HCT116 (cell line): Measurements from ENCODE around the gene EEA1.

Source experiments
- CEBPB ChIP-seq: IDR thresholded peaks from 2 replicates; pipeline ENCODE4 v1.6.1; 2012; ENCODE audit warnings: low read depth
- EZH2 ChIP-seq: fragments of 200-600 bp; sonication (generic); IDR thresholded peaks from 2 replicates; pipeline ENCODE4 v1.6.1; 2017; ENCODE audit warnings: antibody characterized with exemption, mixed run types
- EZH2phosphoT487 ChIP-seq: fragments of 200-600 bp; IDR thresholded peaks from 2 replicates; pipeline ENCODE4 v1.6.1; 2018; ENCODE audit warnings: antibody characterized with exemption, borderline replicate concordance
- JUND ChIP-seq: IDR thresholded peaks from 2 replicates; pipeline ENCODE4 v1.6.1; 2012
- POLR2A ChIP-seq: IDR thresholded peaks from 2 replicates; pipeline ENCODE4 v1.7.0; 2011; ENCODE audit warnings: borderline replicate concordance; ENCODE audit not compliant: insufficient read depth, insufficient read length; ENCODE audit errors: extremely low read depth
- POLR2AphosphoS5 ChIP-seq: IDR thresholded peaks from 2 replicates; pipeline ENCODE4 v1.6.1; 2011; ENCODE audit warnings: mild to moderate bottlenecking, low read depth, low read length, moderate library complexity
- RAD21 ChIP-seq: IDR thresholded peaks from 2 replicates; pipeline ENCODE4 v1.6.1; 2012; ENCODE audit warnings: low read depth, mild to moderate bottlenecking
- SP1 ChIP-seq: IDR thresholded peaks from 2 replicates; pipeline ENCODE4 v1.6.1; 2012; ENCODE audit warnings: low read depth
- ZNF274 ChIP-seq: fragments of 200-500 bp; sonication (Bioruptor generic); IDR thresholded peaks from 2 replicates; pipeline ENCODE4 v1.6.1; 2014; ENCODE audit warnings: mild to moderate bottlenecking, low read depth, low read length, inconsistent platforms
- TF ChIP-seq, protein P1 (sequence below), 3 experiments: fragments of 200-600 bp in 1 of 3; sonication (generic) in 1 of 3; IDR thresholded peaks in 2 of 3; conservative IDR thresholded peaks in 1 of 3; 2 replicates each; pipeline ENCODE4 v1.5.1; 2012 to 2017; ENCODE audit warnings: low read depth in 2 of 3, low read length in 2 of 3, antibody characterized with exemption in 1 of 3, borderline replicate concordance in 1 of 3, control low read depth in 1 of 3, mild to moderate bottlenecking in 1 of 3, mixed read lengths in 1 of 3, mixed run types in 1 of 3, moderate library complexity in 1 of 3; ENCODE audit not compliant: insufficient read depth in 1 of 3
- TF ChIP-seq, protein P2 (sequence below): IDR thresholded peaks from 2 replicates; pipeline ENCODE4 v1.6.1; 2012
- TF ChIP-seq, protein P3 (sequence below): IDR thresholded peaks from 2 replicates; pipeline ENCODE4 v1.6.1; 2012

DNA sequence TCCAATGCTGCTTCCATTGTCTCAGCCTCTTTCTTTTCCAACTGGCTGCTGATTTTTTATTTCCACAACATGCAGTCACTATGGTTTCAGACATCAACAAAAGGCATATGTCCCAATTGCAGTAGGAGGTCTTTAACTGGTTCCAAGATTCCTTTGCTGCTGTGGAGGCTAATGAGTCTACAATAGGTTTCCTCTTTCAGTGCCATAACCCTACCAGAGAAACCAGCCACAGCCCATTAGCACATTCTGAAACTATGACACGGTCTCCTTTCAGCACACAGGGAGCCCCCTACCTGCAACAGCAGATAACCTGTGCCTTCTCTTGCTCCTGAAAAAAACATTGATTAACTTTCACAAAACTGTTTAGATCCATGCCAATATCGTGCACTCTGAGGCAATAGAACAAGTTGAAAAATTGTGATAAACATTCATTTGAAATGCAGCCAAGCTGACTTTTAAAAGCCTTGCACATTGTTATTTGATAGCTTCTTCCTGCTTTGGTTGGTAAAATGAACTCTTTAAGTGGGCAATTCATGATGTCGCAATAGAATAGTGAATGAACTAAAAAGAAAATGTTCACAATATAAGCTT lies 193.9 kb downstream of the EEA1 start:
- TF ChIP-seq, protein P1, sequence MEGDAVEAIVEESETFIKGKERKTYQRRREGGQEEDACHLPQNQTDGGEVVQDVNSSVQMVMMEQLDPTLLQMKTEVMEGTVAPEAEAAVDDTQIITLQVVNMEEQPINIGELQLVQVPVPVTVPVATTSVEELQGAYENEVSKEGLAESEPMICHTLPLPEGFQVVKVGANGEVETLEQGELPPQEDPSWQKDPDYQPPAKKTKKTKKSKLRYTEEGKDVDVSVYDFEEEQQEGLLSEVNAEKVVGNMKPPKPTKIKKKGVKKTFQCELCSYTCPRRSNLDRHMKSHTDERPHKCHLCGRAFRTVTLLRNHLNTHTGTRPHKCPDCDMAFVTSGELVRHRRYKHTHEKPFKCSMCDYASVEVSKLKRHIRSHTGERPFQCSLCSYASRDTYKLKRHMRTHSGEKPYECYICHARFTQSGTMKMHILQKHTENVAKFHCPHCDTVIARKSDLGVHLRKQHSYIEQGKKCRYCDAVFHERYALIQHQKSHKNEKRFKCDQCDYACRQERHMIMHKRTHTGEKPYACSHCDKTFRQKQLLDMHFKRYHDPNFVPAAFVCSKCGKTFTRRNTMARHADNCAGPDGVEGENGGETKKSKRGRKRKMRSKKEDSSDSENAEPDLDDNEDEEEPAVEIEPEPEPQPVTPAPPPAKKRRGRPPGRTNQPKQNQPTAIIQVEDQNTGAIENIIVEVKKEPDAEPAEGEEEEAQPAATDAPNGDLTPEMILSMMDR (IDR thresholded peaks at IDR 0.05 in 2 of 3, conservative IDR thresholded peaks at IDR 0.05 in 1 of 3; ENCODE audit: borderline replicate concordance in 1 of 3, insufficient read depth in 1 of 3, low read depth in 2 of 3, low read length in 2 of 3) = no peak; a peak in 1 of 6 replicates
- no peak for TF ChIP-seq EZH2
- no peak for TF ChIP-seq EZH2phosphoT487
- TF ChIP-seq, protein P2, sequence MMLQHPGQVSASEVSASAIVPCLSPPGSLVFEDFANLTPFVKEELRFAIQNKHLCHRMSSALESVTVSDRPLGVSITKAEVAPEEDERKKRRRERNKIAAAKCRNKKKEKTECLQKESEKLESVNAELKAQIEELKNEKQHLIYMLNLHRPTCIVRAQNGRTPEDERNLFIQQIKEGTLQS = no peak
- TF ChIP-seq RAD21 = no peak
- no peak for TF ChIP-seq POLR2A
- no peak for TF ChIP-seq POLR2AphosphoS5
- TF ChIP-seq, protein P3, sequence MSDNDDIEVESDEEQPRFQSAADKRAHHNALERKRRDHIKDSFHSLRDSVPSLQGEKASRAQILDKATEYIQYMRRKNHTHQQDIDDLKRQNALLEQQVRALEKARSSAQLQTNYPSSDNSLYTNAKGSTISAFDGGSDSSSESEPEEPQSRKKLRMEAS = no peak
- TF ChIP-seq JUND = no peak
- TF ChIP-seq CEBPB = no peak; the same call in 1 of the 2 replicates
- no peak for TF ChIP-seq SP1
- no peak for TF ChIP-seq ZNF274
